HEK293T (cell line): ENCODE measurements around the gene FOXO1.
"Not testable (repeated sequence)": the region's sequence is repeated elsewhere in the genome, so short reads cannot be mapped to it uniquely, and the experiment has no call there.

ENCODE experiments used
- CTCF ChIA-PET: fragments of 350-600 bp; formaldehyde crosslinking; extraction: SDS; loops from one replicate; lab custom pipeline; 2021; ENCODE audit warnings: antibody characterized with exemption, inconsistent platforms; lab: Yijun Ruan, JAX
- POLR2A ChIA-PET: fragments of 350-600 bp; formaldehyde crosslinking; extraction: SDS; loops from one replicate; lab custom pipeline; 2020; ENCODE audit warnings: antibody characterized with exemption, inconsistent platforms; lab: Yijun Ruan, JAX
- DNase-seq: peaks from one replicate; pipeline ENCODE4 v3.0.0; 2012; ENCODE audit warnings: mixed read lengths; ENCODE audit errors: extremely low spot score
- ARNT ChIP-seq: fragments of 450-650 bp; IDR thresholded peaks from 2 replicates; pipeline ENCODE4 v1.6.1; 2017; ENCODE audit warnings: mild to moderate bottlenecking
- BHLHE40 ChIP-seq: fragments of 450-650 bp; IDR thresholded peaks from 2 replicates; pipeline ENCODE4 v1.6.1; 2016; ENCODE audit warnings: mild to moderate bottlenecking, moderate library complexity, borderline replicate concordance
- CTBP1 ChIP-seq: fragments of 450-650 bp; IDR thresholded peaks from 2 replicates; pipeline ENCODE4 v1.6.1; 2016; ENCODE audit warnings: borderline replicate concordance
- ELF4 ChIP-seq: fragments of 450-650 bp; IDR thresholded peaks from 2 replicates; pipeline ENCODE4 v1.6.1; 2017; ENCODE audit warnings: antibody characterized with exemption
- FOXA1 ChIP-seq: fragments of 450-650 bp; IDR thresholded peaks from 2 replicates; pipeline ENCODE4 v1.6.1; 2016; ENCODE audit warnings: mild to moderate bottlenecking
- FOXK2 ChIP-seq: fragments of 450-650 bp; IDR thresholded peaks from 2 replicates; pipeline ENCODE4 v1.6.1; 2016; ENCODE audit warnings: mild to moderate bottlenecking
- FOXM1 ChIP-seq: fragments of 450-650 bp; IDR thresholded peaks from 2 replicates; pipeline ENCODE4 v1.6.1; 2017; ENCODE audit warnings: mild to moderate bottlenecking, borderline replicate concordance
- HDGF ChIP-seq: fragments of 450-650 bp; IDR thresholded peaks from 2 replicates; pipeline ENCODE4 v1.6.1; 2017; ENCODE audit warnings: antibody characterized with exemption, borderline replicate concordance
- L3MBTL2 ChIP-seq: fragments of 450-650 bp; conservative IDR thresholded peaks from 2 replicates; pipeline ENCODE4 v1.6.1; 2016; ENCODE audit warnings: mild to moderate bottlenecking
- LEF1 ChIP-seq: fragments of 450-650 bp; IDR thresholded peaks from 2 replicates; pipeline ENCODE4 v1.6.1; 2017; ENCODE audit warnings: mild to moderate bottlenecking, borderline replicate concordance
- NFRKB ChIP-seq: fragments of 450-650 bp; IDR thresholded peaks from 2 replicates; pipeline ENCODE4 v1.6.1; 2016; ENCODE audit warnings: mild to moderate bottlenecking, moderate library complexity
- SP1 ChIP-seq: fragments of 450-650 bp; IDR thresholded peaks from 2 replicates; pipeline ENCODE4 v1.6.1; 2017
- SUZ12 ChIP-seq: fragments of 450-650 bp; IDR thresholded peaks from 2 replicates; pipeline ENCODE4 v1.6.1; 2016; ENCODE audit warnings: mild to moderate bottlenecking
- TARDBP ChIP-seq: fragments of 450-650 bp; IDR thresholded peaks from 2 replicates; pipeline ENCODE4 v1.6.1; 2016
- ZNF384 ChIP-seq: fragments of 450-650 bp; IDR thresholded peaks from 2 replicates; pipeline ENCODE4 v1.6.1; 2016
- TF ChIP-seq, protein P1 (sequence below): fragments of 450-650 bp; IDR thresholded peaks from 2 replicates; pipeline ENCODE4 v1.6.1; 2016

The FOXO1 gene

DNA sequence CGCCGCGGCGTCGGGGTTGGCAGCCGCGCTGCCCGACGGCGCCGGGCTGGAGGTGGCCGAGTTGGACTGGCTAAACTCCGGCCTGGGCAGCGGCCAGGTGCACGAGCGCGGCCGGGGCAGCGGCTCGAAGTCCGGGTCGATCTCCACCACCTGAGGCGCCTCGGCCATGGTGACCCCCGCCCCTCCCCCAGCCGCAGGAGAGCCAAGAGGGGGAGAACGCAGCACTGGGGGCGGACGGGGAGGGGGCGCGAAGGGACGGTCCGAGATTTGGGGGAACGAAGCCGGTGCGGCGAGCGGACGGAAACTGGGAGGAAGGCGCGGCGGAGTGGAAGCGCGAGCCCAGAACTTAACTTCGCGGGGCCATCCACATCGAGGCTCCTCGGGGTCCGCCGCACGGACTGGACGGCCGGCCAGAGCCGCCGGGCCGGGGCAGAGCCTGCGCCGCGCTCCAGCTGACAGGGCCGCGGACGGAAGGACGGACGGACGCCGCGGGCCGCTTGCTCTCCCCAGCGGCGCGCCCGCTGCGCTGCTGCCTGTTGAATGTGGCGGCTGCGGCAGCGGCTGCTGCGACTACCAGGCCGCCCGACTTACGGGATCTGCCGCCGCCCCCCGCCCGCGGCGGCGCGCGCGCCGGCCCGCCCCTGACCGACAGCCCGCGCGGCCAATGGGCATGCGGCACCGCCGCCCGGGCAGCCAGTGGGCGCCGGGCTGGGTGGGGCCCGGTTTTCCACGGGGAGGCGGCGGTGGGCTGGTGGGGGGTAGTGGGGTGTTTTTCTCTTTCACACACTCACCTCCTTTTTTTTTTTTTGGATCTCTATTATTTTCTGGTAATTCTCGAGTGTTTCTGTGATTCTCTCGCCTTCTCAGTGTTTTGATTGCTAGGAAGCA lies at the start of gene FOXO1:
TSS of gene FOXO1 (minus strand) at position 597 of the 888 bp plus-strand sequence. CDS start at position 168, 429 bp downstream.
- ChIA-PET CTCF (no interaction called here), POLR2A (interaction anchor here (0.7 kb wide), 1 partner anchor 17 kb away, joined by 3 read pairs; no protein-coding TSS in a partner anchor)
- DNase-seq, result peak; percentile 95
- TF ChIP-seq L3MBTL2 (no peak), TARDBP (peak; percentile 56; the same call in 1 of the 2 replicates)
- TF ChIP-seq, protein P1, sequence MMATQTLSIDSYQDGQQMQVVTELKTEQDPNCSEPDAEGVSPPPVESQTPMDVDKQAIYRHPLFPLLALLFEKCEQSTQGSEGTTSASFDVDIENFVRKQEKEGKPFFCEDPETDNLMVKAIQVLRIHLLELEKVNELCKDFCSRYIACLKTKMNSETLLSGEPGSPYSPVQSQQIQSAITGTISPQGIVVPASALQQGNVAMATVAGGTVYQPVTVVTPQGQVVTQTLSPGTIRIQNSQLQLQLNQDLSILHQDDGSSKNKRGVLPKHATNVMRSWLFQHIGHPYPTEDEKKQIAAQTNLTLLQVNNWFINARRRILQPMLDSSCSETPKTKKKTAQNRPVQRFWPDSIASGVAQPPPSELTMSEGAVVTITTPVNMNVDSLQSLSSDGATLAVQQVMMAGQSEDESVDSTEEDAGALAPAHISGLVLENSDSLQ, result peak; percentile 93

DNA sequence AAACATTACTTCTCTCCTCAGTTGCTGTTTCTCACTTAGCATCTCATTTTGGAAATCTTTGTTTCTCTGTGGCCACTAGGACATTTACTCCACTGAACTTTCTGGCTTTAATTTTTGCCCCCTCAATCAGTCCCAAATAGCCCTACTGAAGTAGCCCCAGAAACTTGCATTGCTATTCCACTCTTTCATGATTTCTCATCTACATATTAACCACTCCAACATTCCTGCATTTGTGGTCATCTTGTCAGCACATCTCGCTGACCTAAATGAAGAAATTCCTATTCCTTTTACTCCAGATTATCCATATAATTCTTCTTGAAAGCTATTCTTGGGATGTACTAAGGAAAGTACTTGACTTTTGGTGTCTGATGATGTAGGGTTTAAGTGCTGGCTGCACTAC lies 48.0 kb upstream of the FOXO1 start:
- POLR2A ChIA-PET, DNase-seq, CTCF ChIA-PET: not testable (repeated sequence)

DNA sequence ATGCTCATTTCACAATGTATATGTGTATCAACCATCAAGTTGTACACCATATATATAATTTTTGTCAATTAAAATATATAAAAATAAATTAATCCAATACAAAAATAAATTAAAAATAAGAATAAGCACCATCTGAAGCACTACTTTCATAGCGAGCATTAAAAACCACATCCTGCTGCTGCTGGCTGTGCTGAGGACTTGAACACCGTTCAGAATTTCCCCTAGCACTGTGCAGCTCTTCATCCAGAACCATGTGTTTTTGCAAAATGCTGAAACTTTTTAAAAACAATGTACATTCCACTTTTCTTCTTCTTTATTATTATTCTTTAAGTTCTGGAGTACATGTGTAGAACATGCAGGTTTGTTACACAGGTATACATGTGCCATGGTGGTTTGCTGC lies 40.0 kb upstream of the FOXO1 start:
- POLR2A ChIA-PET, result no interaction called here

DNA sequence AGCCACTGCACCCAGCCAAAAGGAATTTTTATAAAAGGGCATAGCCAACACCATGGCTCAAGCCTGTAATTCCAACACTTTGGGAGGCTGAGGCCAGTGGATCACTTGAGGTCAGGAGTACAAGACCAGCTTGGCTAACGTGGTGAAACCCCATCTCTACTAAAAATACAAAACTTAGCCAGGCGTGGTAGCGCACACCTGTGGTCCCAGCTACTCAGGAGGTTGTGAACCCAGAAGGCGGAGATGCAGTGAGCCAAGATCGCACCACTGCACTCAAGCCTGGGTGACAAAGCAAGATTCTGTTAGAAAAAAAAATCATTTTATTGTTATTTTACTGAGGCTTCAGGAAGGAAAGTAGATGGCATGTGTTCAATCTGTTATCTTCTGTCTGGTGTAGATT lies 31.3 kb upstream of the FOXO1 start:
- no peak for TF ChIP-seq SUZ12
- TF ChIP-seq FOXM1, result no peak
- TF ChIP-seq ZNF384, result no peak
- ChIA-PET POLR2A (no interaction called here), CTCF (no interaction called here)
- no peak for DNase-seq

More for the DNA sequence above, 40.0 kb upstream of the FOXO1 start:
- CTCF ChIA-PET, result no interaction called here
- no peak for DNase-seq
- TF ChIP-seq LEF1 (no peak), L3MBTL2 (no peak), BHLHE40 (no peak), SP1 (no peak), FOXK2 (no peak), ARNT (no peak), TARDBP (no peak), FOXM1 (no peak), HDGF (no peak), ZNF384 (no peak), ELF4 (no peak), NFRKB (no peak), FOXA1 (no peak), CTBP1 (no peak), SUZ12 (no peak)
- TF ChIP-seq, protein P1, result no peak

DNA sequence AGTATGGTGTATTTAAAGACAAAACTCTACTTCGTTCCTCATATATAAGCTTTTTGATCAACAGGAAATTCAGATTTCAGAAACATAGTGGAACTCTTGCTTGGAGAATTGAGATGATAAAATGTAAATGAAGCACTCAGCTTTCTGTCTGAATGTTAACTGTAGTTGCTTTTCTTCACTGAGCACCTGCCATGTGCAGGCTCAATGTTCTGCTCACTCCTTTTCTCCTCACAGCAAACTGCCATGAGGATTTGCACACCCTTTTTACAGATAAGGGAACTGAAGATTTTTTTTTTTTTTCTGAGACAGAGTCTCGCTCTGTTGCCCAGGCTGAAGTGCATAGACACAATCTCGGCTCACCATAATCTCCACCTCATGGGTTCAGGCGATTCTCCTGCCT lies 28.0 kb upstream of the FOXO1 start:
- CTCF ChIA-PET, result interaction anchor here (0.7 kb wide), 1 partner anchor 348 kb away, joined by 9 read pairs; no protein-coding TSS in a partner anchor
- no peak for TF ChIP-seq ZNF384
- TF ChIP-seq ARNT, result no peak
- TF ChIP-seq L3MBTL2, result no peak
- TF ChIP-seq FOXA1, result no peak
- no peak for TF ChIP-seq BHLHE40
- no peak for TF ChIP-seq NFRKB
- TF ChIP-seq TARDBP, result no peak
- TF ChIP-seq SP1, result no peak

DNA sequence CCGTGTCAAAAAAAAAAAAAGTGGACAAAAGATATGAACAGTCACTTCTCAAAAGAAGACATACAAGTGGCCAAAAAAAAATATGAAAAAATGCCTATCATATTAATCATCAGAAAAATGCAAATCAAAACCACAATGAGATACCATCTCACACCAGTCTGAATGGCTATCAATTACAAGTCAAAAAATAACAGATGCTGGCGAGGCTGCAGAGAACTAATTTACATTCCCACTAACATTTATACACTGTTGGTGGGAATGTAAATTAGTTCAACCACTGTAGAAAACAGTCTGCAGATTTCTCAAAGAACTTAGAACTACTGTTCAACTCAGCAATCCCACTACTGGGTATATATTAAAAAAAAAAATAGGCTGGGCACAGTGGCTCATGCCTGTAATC lies 26.5 kb upstream of the FOXO1 start:
- no peak for DNase-seq
- ChIA-PET CTCF (no interaction called here), POLR2A (no interaction called here)
- no peak for TF ChIP-seq SUZ12
- no peak for TF ChIP-seq FOXA1
- TF ChIP-seq, protein P1, result no peak

More for the DNA sequence above, 28.0 kb upstream of the FOXO1 start:
- POLR2A ChIA-PET, result no interaction called here
- no peak for DNase-seq

DNA sequence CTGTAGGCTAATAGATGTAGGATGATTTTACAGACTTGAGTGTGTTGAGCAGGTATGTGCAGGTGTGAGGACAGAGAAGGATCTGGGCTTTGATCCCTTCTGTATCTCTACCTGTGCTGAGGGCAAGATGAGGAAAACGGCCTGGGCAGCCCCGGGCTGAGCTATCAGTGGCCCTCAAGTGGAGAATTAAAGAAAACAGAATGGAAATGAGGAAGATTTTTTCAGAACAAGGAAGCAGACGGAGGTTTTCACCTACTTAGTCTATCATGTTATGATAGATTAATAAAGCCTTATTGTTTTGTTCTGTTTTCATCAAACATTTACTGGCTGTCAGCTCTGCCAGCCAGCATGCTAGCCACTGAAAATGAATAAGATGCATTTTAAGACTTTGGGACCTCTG lies 22.3 kb upstream of the FOXO1 start:
- CTCF ChIA-PET, result no interaction called here

More for the DNA sequence above, 22.3 kb upstream of the FOXO1 start:
- DNase-seq, result no peak
- POLR2A ChIA-PET, result no interaction called here
- no peak for TF ChIP-seq LEF1
- TF ChIP-seq SUZ12, result no peak
- TF ChIP-seq NFRKB, result no peak
- TF ChIP-seq HDGF, result no peak
- TF ChIP-seq ZNF384, result no peak
- no peak for TF ChIP-seq ELF4
- no peak for TF ChIP-seq L3MBTL2
- TF ChIP-seq SP1, result no peak
- TF ChIP-seq FOXM1, result no peak
- no peak for TF ChIP-seq BHLHE40
- TF ChIP-seq FOXK2, result no peak
- TF ChIP-seq FOXA1, result no peak
- TF ChIP-seq, protein P1, result no peak
- TF ChIP-seq TARDBP, result no peak
- TF ChIP-seq CTBP1, result no peak
- TF ChIP-seq ARNT, result no peak
